PFSK-1 (cell line): Measurements from ENCODE around the gene DNAJA2.

Experiments
- FOXP2 ChIP-seq: optimal IDR thresholded peaks from 2 replicates; pipeline ENCODE3; 2011; ENCODE audit warnings: borderline replicate concordance, control low read depth, inconsistent platforms; ENCODE audit not compliant: insufficient read depth; ENCODE audit errors: extremely low read length, extremely low read depth
- POLR2AphosphoS5 ChIP-seq: IDR thresholded peaks from 2 replicates; pipeline ENCODE4 v1.6.1; 2012; ENCODE audit warnings: low read depth, mild to moderate bottlenecking, control low read depth, low read length, moderate library complexity
- SIN3A ChIP-seq: IDR thresholded peaks from 2 replicates; pipeline ENCODE4 v1.6.1; 2012; ENCODE audit warnings: mild to moderate bottlenecking, low read length, moderate library complexity, borderline replicate concordance; ENCODE audit not compliant: insufficient read depth
- TAF1 ChIP-seq: IDR thresholded peaks from 2 replicates; pipeline ENCODE4 v1.6.1; 2012; ENCODE audit warnings: low read length, control low read depth, borderline replicate concordance; ENCODE audit not compliant: insufficient read depth
- TF ChIP-seq, protein P1 (sequence below), 2 experiments: IDR thresholded peaks; 2 replicates each; pipeline versions ENCODE4 v1.6.1 to v1.8.0; 2011 to 2012; ENCODE audit warnings: low read depth in 2 of 2, low read length in 2 of 2, control low read depth in 1 of 2, inconsistent platforms in 1 of 2, mild to moderate bottlenecking in 1 of 2, moderate library complexity in 1 of 2; ENCODE audit not compliant: insufficient read depth in 1 of 2

The DNAJA2 gene

DNA sequence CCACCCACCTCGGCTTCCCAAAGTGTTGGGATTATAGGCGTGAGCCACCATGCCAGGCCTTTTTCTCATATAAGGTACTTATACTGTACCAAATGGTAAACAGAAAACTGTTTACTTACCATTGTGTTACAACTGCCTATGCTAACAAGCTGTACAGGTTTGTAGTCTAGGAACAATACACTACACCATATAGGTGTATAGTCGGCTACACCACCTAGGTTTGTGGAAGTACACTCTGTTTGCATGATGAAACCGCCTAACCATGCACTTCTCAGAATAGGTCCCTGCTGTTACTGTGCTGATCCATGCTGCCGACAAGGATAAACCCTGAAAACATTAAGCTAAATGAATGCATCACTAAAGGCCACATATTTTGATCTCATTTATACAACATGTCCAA, 18.9 kb downstream of the DNAJA2 start:
- no peak for TF ChIP-seq FOXP2
- TF ChIP-seq, protein P1, sequence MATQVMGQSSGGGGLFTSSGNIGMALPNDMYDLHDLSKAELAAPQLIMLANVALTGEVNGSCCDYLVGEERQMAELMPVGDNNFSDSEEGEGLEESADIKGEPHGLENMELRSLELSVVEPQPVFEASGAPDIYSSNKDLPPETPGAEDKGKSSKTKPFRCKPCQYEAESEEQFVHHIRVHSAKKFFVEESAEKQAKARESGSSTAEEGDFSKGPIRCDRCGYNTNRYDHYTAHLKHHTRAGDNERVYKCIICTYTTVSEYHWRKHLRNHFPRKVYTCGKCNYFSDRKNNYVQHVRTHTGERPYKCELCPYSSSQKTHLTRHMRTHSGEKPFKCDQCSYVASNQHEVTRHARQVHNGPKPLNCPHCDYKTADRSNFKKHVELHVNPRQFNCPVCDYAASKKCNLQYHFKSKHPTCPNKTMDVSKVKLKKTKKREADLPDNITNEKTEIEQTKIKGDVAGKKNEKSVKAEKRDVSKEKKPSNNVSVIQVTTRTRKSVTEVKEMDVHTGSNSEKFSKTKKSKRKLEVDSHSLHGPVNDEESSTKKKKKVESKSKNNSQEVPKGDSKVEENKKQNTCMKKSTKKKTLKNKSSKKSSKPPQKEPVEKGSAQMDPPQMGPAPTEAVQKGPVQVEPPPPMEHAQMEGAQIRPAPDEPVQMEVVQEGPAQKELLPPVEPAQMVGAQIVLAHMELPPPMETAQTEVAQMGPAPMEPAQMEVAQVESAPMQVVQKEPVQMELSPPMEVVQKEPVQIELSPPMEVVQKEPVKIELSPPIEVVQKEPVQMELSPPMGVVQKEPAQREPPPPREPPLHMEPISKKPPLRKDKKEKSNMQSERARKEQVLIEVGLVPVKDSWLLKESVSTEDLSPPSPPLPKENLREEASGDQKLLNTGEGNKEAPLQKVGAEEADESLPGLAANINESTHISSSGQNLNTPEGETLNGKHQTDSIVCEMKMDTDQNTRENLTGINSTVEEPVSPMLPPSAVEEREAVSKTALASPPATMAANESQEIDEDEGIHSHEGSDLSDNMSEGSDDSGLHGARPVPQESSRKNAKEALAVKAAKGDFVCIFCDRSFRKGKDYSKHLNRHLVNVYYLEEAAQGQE (IDR thresholded peaks at IDR 0.05; ENCODE audit: insufficient read depth in 1 of 2, low read depth in 2 of 2, low read length in 2 of 2), result no peak
- TF ChIP-seq SIN3A, result no peak
- TF ChIP-seq TAF1, result no peak
- no peak for TF ChIP-seq POLR2AphosphoS5

DNA sequence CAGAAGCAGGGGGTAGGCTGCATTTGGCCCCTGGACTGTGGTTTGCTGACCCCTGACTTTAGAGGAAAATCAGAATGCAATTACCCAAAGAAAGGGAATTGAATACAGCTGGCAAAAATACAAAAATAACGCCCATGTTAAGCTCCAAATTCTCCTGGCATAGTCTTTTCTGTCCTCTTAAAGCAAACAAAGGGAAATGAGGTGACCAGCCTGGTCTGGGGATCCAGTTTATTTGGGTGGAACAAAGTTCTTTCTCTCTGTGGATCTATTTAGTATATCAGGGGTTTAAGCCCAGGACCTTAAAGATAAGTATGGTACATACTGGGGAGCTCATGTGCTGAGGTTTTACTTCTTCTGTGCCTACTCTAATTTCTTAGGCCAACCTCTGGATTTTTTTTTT, 23.5 kb downstream of the DNAJA2 start:
- TF ChIP-seq SIN3A (no peak), POLR2AphosphoS5 (no peak), TAF1 (no peak), FOXP2 (no peak)
- TF ChIP-seq, protein P1 (IDR thresholded peaks at IDR 0.05; ENCODE audit: insufficient read depth in 1 of 2, low read depth in 2 of 2, low read length in 2 of 2), result no peak

DNA sequence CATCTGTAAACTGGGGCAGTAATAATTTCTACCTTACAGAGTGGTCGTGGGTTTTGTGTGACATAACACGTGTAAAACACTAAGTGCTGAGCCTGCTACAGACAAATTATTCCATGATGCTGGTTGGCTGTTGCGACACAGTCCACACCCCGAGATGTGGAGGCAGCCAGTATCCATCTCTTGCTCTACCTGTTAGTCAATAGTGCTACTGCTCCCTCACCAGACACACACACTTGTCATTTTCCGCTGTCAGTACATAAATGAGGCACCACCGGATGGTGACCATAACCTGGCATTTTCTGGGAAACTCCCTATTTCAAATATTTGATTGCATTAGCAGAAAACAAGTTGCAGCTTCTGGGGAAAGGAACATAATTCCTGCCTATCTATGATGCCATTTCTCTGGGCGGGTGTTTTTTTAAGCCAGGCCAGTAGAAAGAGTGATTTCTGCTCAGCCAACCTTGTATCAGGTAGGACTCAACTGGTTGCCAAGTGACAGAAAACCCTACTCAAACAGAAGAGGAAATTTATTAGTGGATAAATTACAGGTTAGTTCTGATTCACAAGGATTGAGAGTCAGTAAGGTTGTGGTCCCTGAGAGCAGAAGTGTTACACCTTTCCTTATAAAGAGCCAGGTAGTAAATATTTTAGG, 24.1 kb downstream of the DNAJA2 start:
- TF ChIP-seq SIN3A (no peak), FOXP2 (no peak), TAF1 (no peak), POLR2AphosphoS5 (no peak)
- TF ChIP-seq, protein P1 (IDR thresholded peaks at IDR 0.05; ENCODE audit: insufficient read depth in 1 of 2, low read depth in 2 of 2, low read length in 2 of 2), result no peak

- TF ChIP-seq, protein P1 (IDR thresholded peaks at IDR 0.05; ENCODE audit: insufficient read depth in 1 of 2, low read depth in 2 of 2, low read length in 2 of 2), result no peak
- TF ChIP-seq TAF1, result no peak
- TF ChIP-seq FOXP2, result no peak
- TF ChIP-seq POLR2AphosphoS5, result no peak
- no peak for TF ChIP-seq SIN3A
Observed at GRCh38 chr16:46948548-46949166, 24.8 kb downstream of the DNAJA2 start.
